B cell (primary cell): ENCODE data around the gene KCNC4.

Experiments used
- CTCF ChIP-seq: fragments of 200-600 bp; IDR thresholded peaks from one replicate; pipeline ENCODE4 v1.8.0; 2022; ENCODE audit warnings: antibody characterized with exemption, mild to moderate bottlenecking
- EZH2 ChIP-seq: IDR thresholded peaks from 2 replicates; pipeline ENCODE4 v1.6.1; 2012; ENCODE audit warnings: borderline replicate concordance, low read depth, mild to moderate bottlenecking, moderate library complexity, low read length; ENCODE audit not compliant: insufficient read depth, poor library complexity, severe bottlenecking

- TF ChIP-seq CTCF, result no peak
- TF ChIP-seq EZH2, result no peak
Observed at GRCh38 chr1:110161165-110161564, 48.9 kb upstream of the KCNC4 start.
